Effector CD8-positive, alpha-beta T cell (primary cell): ENCODE results near the gene FRMPD4.
"Not testable (repeated sequence)": the region's sequence is repeated elsewhere in the genome, so short reads cannot be mapped to it uniquely, and the experiment has no call there.

Source experiments
- DNase-seq: peaks from one replicate; lab custom pipeline; 2025; lab: John Stamatoyannopoulos, UW
- total RNA-seq, 4 experiments: gene quantifications; one replicate each; lab custom pipeline; 2026; lab: John Stamatoyannopoulos, UW

FRMPD4 gene
- 0 to 0.12 (median 0) reads per million in 4 experiments for total RNA-seq

GRCh38 chrX:12138361-12139313, at the start of gene FRMPD4:
FRMPD4 (plus strand) TSS chrX:12138473; CDS start chrX:12138972, 499 bp downstream.
- DNase-seq = no peak

GRCh38 chrX:12089740-12090139, 48.5 kb upstream of the FRMPD4 start:
- no peak for DNase-seq

- no peak for DNase-seq
Observed at GRCh38 chrX:12113321-12113720, 25.0 kb upstream of the FRMPD4 start.

- DNase-seq = no peak
Observed at GRCh38 chrX:12115377-12115776, 22.9 kb upstream of the FRMPD4 start.

GRCh38 chrX:12118134-12118533, 20.1 kb upstream of the FRMPD4 start:
- no peak for DNase-seq

- no peak for DNase-seq
Observed at GRCh38 chrX:12128017-12128416, 10.3 kb upstream of the FRMPD4 start.

GRCh38 chrX:12137951-12138360, 317 bp upstream of the FRMPD4 start:
- DNase-seq = no peak

- no peak for DNase-seq
Observed at GRCh38 chrX:12139934-12140611, 1.8 kb downstream of the FRMPD4 start.

- DNase-seq = no peak
Observed at GRCh38 chrX:12141511-12141910, 3.2 kb downstream of the FRMPD4 start.

- DNase-seq = no peak
Observed at GRCh38 chrX:12142661-12143060, 4.4 kb downstream of the FRMPD4 start.

- no peak for DNase-seq
Observed at GRCh38 chrX:12145402-12145801, 7.1 kb downstream of the FRMPD4 start.

- no peak for DNase-seq
Observed at GRCh38 chrX:12149670-12150407, 11.6 kb downstream of the FRMPD4 start.

GRCh38 chrX:12153317-12153716, 15.0 kb downstream of the FRMPD4 start:
- DNase-seq = no peak

- DNase-seq = no peak
Observed at GRCh38 chrX:12153741-12154140, 15.5 kb downstream of the FRMPD4 start.

- no peak for DNase-seq
Observed at GRCh38 chrX:12159799-12160198, 21.5 kb downstream of the FRMPD4 start.

GRCh38 chrX:12162420-12162819, 24.1 kb downstream of the FRMPD4 start:
- DNase-seq = no peak

GRCh38 chrX:12164180-12164579, 25.9 kb downstream of the FRMPD4 start:
- not testable (repeated sequence) for DNase-seq

- no peak for DNase-seq
Observed at GRCh38 chrX:12170755-12171154, 32.5 kb downstream of the FRMPD4 start.

- DNase-seq = no peak
Observed at GRCh38 chrX:12174358-12174757, 36.1 kb downstream of the FRMPD4 start.

- no peak for DNase-seq
Observed at GRCh38 chrX:12197030-12197429, 58.8 kb downstream of the FRMPD4 start.

GRCh38 chrX:12206413-12206812, 68.1 kb downstream of the FRMPD4 start:
- DNase-seq = no peak

- DNase-seq = no peak
Observed at GRCh38 chrX:12210196-12210815, 72.0 kb downstream of the FRMPD4 start.
